ENCODE measurements around the gene CD44. TPM values are rescaled to one million over a fixed set of nuclear protein-coding genes. Genes with fewer than 3 reads are reported as not detected.

Gene CD44
- 307 and 486 TPM in 2 replicates for total RNA-seq

DNA sequence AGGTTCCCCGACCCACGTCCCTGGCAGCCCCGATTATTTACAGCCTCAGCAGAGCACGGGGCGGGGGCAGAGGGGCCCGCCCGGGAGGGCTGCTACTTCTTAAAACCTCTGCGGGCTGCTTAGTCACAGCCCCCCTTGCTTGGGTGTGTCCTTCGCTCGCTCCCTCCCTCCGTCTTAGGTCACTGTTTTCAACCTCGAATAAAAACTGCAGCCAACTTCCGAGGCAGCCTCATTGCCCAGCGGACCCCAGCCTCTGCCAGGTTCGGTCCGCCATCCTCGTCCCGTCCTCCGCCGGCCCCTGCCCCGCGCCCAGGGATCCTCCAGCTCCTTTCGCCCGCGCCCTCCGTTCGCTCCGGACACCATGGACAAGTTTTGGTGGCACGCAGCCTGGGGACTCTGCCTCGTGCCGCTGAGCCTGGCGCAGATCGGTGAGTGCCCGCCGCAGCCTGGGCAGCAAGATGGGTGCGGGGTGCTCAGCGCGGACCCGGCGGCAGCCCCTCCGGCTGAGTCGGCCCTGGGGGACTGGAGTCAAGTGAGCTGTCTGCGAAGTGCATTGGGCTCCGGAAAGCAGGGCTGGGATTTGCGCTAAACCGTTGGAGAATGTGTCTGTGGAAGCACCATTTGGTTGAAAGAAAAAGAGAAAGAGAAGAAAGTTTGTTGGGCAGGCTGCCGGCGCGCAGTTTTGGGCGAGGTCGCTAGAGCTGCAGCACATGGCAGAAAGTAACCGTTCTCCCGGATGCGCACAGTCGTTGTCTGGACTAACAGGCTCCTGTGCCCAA lies at the start of gene CD44:
TSS of gene CD44 (plus strand) at position 229 of the 779 bp plus-strand sequence. CDS start at position 362, 133 bp downstream.

Other genes with a start within 250 kb of the CD44 start
- gene APIP, start 222.8 kb upstream of the CD44 start, total RNA-seq, result 19.3 and 32.7 TPM in 2 replicates
- gene PDHX, start 222.6 kb upstream of the CD44 start, total RNA-seq, result 28.8 and 32.1 TPM in 2 replicates